OCI-LY7 (cell line): ENCODE results near the gene LRRFIP1.

Experiments used
- CTCF ChIP-seq: fragments of 200-600 bp; sonication (generic); conservative IDR thresholded peaks from 2 replicates; pipeline ENCODE4 v1.5.1; 2014; ENCODE audit warnings: mild to moderate bottlenecking, antibody characterized with exemption, low read length, moderate library complexity, mixed read lengths
- EZH2phosphoT487 ChIP-seq: fragments of 200-600 bp; sonication (generic); IDR thresholded peaks from 2 replicates; pipeline ENCODE4 v1.6.1; 2018; ENCODE audit warnings: low read depth, borderline replicate concordance, mild to moderate bottlenecking, mixed run types, antibody characterized with exemption, low read length, moderate library complexity, mixed read lengths

- TF ChIP-seq CTCF, result no peak
- no peak for TF ChIP-seq EZH2phosphoT487
These were observed 131.8 kb downstream of the LRRFIP1 start for GRCh38 chr2:237759176-237759575.
